Measurements from ENCODE around the gene IL6R.

The IL6R gene

DNA sequence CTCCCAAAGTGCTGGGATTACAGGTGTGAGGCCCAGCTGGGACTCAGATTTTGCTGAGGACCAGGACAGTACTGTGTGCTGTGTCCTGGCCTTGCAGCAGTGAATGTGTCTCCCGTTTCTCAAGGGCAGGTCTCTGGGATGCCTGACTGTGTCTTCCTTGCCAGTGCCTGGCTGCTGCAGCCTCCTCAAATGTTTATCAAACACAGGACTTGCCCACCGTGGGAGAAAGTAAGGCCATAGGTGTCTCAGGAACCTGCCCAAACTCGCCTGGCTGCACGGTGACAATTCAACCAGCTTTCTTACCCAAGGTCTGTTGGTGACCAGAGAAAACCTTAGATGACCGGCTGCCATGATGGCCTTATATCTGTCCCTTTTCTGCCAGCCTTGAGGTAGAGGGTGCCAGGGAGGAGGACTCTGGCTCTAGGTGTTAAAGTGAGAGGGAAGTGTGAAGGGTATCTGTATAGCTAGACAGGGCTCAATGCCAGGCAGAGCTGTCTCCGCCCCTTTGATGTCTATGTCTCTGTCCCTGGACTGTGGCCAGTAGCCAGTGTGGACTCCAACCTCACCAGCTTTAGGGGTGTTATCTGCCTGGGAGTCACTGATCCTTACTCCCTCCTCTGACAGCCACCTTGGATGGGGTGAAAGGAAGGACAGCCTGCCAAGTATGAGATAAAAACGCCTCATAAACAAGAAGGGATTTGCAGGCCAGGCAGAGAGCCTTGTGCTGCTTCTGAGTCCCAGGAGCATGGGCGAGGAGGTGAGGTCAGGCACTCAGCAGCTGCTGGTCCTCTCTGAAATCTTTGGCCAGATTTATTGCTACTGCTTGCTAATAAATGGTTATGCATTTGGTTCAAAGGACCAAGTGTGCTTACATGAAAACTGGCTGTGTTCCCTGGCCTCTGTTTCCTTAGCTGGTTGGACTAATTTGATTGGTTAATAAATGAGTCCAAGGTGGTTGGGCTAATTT lies 22.3 kb downstream of the IL6R start:
- DNase-seq (ENCODE audit: low read depth) = no peak

DNA sequence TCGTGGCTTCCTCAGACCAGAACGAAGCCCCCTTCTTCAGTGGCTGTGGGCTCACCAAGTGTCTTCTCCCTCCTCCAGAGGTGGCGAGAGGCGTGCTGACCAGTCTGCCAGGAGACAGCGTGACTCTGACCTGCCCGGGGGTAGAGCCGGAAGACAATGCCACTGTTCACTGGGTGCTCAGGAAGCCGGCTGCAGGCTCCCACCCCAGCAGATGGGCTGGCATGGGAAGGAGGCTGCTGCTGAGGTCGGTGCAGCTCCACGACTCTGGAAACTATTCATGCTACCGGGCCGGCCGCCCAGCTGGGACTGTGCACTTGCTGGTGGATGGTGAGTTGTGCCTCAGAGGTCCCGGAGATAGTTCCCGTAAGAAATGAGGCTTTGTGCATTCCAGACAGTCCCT lies 24.0 kb downstream of the IL6R start:
- DNase-seq (ENCODE audit: low read depth) = no peak

DNA sequence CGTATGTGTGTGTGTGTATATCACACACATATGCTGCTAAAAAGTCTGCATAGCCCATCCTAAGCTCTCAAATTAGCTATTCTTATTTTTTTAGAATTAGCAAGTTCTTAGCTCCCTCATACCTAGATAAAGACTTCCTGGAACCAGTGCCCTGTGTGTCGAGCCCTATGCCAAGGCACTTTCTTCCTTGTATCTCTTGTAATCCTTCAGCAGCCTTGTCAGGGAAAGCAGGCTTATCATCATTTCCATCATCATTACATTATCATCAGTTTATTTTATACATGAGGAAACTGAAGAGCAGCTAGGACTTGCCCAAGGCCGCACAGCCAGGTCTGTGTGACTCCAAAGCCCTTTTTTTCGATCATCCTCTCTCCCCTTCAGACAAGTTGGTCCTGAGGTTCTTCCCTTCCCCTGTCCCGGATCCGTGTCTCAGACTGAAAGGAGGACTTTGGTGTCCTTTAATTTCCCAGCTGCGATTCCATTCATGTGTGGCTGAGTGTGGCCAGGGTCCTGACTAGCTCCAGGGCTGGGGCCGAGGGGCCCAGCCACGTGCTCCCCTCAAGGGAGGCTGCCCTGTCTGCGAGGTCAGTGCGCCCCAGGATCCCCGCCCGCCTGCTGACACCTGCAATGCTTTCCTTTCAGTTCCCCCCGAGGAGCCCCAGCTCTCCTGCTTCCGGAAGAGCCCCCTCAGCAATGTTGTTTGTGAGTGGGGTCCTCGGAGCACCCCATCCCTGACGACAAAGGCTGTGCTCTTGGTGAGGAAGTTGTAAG lies 24.9 kb downstream of the IL6R start:
- no peak for DNase-seq (ENCODE audit: low read depth)

DNA sequence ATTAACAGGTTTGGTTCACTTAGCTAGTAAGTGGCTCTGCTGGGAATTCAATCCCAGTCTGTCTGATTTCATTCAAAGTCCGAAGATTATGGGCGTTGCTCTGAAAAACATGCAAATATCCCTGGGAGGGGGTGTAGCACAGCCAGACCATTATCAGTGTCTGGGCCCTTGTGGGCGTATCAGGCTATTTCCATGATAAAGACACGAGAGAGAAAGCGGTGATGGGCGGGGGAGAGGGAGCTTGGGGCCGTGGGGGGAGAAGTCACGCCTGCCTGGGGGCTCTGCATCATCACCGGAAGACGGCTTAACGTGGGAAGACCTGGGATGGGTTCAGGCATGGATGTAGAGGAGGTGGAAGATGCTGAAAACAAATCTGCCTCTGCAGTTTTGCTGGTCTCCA lies 25.8 kb downstream of the IL6R start:
- no peak for DNase-seq (ENCODE audit: low read depth)

DNA sequence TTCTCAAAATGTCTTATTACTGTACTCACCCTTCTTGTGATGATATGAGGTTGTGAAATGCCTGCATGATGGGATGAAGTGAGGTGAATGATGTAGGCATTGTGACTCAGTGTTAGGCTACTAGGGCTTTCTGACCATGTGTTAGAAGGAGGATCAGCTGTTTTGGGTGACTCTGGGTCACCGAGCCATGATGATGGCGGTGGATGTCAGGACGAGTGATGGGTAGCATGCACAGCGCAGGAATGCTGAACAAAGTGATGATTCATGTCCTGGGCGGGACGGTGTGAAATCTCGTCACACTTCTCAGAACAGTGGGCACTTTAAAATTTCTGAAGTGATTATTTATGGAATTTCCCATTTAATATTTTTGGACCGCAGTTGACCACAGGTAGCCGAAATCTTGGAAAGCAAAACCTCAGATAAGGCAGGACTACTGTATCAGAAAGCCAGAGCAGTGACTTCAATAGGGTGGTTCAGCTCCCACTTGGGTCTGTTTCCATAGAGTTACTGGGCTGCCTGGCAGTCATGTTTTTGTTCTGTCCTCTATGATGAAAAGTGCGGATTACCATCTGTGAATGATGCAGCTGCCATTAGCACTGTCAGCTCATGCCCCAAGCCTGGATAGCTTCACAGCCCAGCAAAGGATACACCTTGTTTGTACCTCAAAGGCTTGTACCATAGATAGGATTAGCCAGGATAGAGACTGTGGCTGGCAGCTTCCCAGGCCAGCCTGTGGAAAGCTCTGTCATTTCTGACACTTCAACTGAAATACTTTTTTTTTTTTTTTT lies 26.6 kb downstream of the IL6R start:
- DNase-seq (ENCODE audit: low read depth) = peak; percentile 54

DNA sequence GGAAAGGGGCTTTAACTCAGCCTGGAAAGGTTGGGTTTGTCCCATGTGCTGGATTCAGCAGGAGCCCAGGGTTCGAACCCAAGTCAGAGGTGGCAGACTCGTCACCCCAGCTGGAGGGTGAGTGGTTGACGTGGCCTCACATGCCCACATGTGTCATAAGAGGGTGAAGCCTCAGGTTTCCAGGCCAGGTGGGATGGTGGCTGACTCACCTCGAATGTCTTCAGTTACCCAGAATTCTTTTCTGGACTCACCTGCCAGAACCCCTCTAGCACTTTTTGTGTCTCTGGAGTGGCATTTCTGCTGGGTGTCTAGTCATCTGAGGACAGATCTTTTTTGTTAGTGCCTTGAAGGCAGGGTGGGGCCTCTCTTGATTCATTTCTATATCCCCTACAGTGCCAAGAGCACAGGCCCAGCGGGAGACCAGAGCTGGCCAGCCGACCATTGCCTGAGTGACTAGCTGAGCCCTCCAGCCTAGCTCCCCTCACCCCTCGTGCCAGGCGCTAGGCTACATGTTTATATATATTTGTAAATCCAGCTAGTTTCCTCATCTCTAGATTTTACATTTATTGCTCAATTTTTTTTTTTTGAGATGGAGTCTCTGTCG lies 28.1 kb downstream of the IL6R start:
- peak; percentile 41 for DNase-seq (ENCODE audit: low read depth)

DNA sequence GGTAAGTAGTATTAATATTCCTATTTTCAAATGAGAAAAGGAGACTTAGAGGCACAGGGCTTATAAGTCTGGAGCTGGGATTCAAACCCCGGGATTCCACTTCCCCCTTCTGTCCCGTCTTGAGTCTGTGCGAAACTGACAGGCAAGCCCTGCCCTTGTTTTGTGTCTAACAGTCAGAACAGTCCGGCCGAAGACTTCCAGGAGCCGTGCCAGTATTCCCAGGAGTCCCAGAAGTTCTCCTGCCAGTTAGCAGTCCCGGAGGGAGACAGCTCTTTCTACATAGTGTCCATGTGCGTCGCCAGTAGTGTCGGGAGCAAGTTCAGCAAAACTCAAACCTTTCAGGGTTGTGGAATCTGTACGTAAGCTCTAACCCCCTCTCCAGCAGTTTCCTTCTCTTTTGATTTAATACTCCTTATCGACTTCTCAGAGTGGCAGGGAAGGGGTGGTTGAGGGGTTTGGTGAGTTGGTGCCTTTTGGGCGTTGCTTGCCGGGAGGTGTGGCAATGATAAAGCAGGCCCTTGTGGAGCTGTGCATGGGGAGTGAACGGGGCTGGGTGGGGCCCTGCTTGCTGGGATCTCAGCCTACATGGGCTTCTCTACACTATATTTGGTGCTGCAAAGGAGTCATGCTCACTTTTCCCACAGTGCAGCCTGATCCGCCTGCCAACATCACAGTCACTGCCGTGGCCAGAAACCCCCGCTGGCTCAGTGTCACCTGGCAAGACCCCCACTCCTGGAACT lies 29.4 kb downstream of the IL6R start:
- DNase-seq (ENCODE audit: low read depth) = no peak

DNA sequence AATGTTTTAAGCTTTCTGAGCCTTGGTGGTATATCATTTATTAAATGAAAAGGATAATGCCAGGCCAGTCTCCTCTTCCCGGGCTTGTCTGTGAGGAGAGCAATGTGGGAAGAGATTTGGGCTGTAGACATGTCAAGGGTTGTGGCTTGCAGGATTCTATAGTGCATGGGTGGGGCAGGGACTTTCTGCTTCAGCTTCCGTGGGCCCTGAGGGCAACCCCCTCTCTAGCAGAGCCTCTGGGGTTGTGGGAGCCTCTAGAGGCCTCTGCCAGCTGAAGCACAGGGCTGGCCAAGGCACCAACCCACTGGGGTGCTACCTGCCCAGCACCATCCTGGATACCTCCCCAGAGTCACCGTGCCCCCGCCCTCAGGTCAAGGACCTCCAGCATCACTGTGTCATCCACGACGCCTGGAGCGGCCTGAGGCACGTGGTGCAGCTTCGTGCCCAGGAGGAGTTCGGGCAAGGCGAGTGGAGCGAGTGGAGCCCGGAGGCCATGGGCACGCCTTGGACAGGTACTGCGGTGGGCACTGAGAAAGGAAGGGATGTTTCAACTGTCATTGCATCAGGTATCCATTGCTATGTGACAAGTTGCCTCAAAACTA lies 30.6 kb downstream of the IL6R start:
- DNase-seq (ENCODE audit: low read depth) = no peak

DNA sequence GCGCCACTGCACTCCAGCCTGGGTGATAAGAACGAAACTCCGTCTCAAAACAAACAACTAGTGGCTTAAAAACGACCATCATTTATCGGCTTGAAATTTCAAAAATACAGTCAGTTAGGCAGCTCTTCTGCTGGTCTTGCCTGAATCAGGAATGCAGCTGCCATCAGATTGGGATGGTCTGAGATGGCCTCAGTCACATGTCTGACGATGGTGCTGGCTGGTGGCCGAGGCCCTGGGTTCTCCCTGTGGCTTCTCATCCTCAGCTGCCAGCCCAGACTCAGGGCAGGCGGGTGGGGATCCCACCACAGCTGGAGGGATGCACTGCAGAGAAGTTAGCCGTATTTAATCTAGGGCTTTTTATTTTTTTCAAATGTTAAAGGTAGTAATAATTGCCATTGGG lies 31.3 kb downstream of the IL6R start:
- no peak for DNase-seq (ENCODE audit: low read depth)

DNA sequence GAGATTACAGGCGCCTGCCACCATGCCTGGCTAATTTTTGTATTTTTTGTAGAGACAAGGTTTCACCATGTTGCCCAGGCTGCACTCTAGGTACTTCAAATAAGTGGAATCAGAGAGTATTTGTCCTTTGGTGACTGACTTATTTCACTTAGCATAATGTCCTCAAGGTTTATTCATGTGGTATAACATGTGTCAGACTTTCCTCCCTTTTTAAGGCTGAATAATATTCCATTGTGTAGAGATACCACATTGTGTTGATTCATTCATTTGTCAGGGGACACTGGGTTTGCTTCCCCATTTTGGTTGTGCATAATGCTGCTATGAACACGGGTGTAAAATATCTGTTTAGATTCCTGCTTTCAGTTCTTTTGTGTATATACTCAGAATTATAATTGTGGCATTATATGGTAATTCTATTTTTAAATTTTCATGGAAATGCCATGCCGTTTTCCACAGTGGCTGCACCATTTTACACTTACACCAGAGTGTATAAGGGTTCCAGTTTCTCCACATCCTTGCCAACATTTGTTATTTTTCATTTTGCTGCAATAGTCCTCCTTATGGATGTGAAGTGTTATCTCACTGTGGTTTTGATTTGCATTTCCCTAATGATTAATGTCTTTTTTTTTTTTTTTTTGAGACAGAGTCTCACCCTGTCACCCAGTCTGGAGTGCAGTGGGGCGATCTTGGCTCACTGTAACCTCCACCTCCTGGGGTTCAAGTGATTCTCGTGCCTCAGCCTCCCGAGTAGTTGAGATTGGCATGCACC lies 35.1 kb downstream of the IL6R start:
- DNase-seq (ENCODE audit: low read depth) = no peak

DNA sequence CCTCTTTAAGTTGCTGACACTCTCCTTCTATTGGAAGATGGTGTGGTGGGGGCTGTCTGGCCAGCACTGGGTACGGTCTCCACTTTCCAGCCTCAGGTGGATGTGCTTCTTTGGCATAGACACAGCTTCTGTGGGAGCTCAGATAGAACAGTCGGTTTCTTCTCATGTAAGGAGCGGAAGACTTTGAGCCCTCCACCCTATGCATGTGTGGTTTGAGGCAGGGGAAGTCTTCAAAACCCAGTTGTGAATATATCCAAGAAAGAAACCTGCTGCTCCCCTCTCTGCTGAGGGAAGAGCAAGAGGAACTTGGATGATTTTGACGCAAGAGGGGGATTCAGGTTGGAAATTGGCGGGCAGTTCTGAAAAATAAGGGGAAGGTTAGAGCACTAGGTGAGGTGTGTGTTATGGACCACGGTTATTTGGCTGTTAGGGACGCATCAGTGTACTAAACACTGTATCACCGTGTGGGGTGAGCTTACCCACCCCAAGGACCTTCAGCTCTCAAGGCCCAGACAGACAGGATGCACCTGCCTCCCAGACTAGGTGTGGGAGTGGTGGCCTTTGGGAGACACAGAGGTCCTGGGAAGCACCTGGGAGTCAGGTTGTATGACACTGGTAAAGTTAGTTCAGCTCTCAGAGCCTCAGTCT lies 36.2 kb downstream of the IL6R start:
- no peak for DNase-seq (ENCODE audit: low read depth)

DNA sequence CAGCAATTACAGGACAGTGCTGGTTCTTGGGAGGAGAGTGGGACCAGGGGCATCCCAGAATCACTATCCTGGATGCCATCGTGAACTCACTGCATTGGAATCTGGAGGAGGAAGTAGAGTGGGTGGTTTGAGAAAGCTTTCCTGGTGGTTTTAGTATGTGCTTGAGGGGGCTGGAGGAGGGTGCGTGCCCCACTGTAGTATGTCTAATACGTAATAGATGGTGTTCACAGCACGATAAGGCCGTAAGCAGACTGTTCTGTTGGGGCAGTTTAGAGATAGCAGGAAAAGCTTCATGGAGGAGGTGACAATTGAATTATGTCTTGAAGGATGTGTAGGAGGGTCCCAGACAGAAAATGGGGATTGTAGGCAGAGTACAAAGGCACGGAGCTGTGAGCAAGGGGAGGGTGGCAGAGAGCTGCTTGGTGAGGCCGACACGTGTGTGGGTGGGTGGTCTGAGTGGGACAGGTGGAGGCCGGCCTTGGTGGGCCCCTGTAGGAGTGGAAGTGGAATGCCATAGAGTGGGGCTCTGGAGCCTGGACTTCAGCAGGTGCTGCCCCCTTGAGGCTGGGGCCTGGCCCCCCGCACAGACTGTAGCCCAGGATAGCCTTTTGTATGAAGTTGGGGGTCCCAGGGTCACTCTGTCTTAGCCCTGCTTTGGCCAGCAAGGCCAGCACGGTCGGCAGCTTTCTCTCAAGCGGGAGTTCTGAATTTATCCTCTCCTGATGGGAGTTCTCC lies 37.0 kb downstream of the IL6R start:
- DNase-seq (ENCODE audit: low read depth) = no peak

DNA sequence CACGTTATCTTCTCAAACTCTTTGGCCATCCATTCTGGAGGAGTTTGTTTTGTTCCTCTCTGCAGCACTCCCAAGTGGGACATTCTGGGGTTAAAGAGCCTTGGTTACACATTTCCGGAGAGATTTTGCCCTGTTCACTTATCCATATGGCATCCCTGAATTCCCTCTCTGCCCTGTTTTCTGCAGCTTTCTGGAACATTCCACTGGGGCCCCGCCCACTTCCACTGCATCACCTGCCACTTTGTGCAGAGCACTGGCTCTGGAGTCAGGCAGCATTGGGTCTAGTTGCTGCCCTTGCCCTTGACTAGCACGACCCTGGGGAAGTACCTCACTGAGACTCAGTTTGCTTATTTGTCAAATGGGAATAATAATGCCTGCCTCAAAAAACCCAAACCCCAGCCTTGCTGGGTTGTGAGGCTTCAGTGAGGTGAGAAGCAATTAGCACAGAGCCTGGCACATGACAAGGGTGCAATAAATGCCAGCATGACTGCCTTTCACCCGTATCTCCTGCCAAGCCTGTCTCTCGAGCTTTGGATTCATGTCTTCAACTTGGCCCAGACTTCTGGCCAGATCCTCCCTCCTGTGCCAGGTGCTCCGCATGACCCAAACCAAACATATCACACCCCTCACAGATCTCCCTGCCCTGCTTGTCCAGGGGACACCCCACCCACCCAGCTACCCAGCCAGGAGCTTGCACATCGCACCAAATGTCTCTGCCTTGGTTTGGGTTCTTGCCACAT lies 38.3 kb downstream of the IL6R start:
- DNase-seq (ENCODE audit: low read depth) = no peak

DNA sequence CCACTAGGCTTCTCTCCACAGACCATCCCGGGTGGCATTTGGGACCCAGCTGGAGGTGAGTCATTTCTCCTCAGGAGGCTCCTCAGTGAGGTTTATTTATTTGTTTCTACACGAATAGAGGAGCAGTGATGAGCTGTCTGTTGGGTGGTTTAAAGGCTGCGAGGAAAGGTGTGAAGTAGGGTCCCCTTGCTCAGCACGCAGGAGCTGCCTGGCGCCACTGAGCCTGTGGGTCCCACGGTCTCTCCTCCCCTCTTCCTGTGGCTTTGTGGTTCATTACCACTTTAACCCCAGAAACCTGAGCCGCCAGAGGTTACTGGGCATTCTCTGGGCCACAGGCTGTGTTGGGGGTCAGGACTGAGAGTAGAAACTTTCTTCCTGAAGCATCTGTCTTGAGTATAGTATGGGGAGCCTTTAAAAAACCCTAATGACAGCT lies 39.9 kb downstream of the IL6R start:
- peak; percentile 32 for DNase-seq (ENCODE audit: low read depth)

DNA sequence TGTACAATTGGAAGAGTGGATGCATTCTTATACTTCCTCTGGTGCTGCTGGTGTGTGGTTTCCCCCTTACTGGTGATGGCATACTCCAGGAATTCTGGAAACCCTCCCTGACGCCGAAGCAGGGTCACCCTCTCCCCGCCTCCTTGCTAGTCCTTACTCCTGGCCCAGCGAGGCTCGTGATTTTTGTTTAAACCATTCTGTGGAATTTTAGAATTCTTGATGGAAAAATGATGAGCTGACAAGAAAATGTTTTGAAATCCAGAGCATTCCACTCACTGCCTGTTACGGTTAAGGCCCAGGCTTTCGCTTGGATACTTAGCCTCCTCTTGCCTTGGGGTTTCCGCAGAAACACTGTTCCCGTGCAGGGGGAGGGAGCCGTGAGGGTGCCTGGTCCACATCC lies 41.1 kb downstream of the IL6R start:
- DNase-seq (ENCODE audit: low read depth) = no peak

DNA sequence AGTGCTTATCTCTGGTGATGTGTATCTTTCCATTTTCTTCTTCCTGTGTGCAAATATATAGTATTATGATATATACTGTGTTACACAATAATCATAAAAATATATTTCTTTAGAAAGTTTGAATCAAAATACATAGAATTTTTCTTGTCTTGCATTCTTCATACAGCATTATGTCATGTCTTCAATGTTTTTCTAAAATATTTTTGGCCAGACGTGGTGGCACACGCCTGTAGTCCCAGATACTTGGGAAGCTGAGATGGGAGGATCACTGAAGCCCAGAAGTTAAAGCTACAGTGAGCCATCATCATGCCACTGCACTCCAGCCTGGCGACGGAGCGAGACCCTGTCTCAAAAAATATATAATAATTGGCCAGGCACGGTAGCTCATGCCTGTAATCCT lies 41.6 kb downstream of the IL6R start:
- no peak for DNase-seq (ENCODE audit: low read depth)

DNA sequence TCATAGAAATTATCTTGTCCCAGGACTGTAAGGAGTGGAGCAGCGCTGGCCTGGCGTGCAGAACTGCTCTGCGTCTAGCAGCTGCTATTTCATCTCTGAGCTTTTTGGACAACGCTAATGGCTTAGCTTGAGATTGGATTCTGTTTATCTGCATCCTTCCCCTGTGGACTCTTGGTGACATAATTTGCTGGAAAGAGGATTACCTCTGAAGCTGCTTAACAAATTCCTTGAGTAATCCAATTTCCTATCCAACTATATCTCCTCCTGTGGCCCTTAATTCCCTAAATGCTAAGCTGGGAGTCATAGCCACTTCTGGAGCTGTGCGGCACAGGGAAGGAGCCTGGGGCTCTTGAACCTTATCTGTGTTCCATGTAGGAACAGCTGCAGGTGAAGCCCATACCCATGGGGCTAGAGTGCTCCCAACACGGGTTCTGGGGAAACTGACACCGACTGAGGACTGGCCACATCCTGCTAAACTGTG lies 43.2 kb downstream of the IL6R start:
- DNase-seq (ENCODE audit: low read depth) = no peak

DNA sequence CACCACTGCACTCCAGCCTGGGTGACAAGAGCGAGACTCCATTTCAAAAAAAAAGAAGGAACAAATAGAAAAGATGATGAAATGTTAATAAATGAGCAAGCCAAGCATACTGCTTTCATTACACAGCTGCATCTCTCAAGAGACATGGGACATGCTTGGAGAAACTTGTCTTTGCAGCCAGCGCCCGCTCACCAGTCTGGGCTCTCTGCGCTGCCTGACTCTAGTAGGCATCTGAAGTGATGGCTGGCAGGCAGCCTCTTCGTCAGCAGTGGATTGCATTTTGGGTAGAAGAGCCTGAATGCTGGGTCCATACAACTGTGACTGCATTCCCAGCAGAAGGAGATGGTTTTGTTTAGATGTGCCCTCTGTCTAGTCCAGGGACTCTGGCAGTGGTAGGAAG lies 48.0 kb downstream of the IL6R start:
- DNase-seq (ENCODE audit: low read depth) = no peak

Data from activated T-cell treated with anti-CD3 and anti-CD28 coated beads for 48 hours (primary cell).